Breast epithelium (tissue), 3 donors: ENCODE results near the gene AGGF1.

ENCODE experiments used
- POLR2AphosphoS5 ChIP-seq, 3 donors: sonication (generic); formaldehyde crosslinking; IDR thresholded peaks; one replicate each; pipeline ENCODE4 v1.6.1; 2017; ENCODE audit warnings: antibody characterized with exemption in 3 of 3
- TF ChIP-seq, protein P1 (sequence below), 3 donors: fragments of 450-650 bp; IDR thresholded peaks; one replicate each; pipeline ENCODE4 v1.5.1; 2016 to 2017; ENCODE audit warnings: antibody characterized with exemption in 3 of 3, mild to moderate bottlenecking in 3 of 3, moderate library complexity in 3 of 3

DNA sequence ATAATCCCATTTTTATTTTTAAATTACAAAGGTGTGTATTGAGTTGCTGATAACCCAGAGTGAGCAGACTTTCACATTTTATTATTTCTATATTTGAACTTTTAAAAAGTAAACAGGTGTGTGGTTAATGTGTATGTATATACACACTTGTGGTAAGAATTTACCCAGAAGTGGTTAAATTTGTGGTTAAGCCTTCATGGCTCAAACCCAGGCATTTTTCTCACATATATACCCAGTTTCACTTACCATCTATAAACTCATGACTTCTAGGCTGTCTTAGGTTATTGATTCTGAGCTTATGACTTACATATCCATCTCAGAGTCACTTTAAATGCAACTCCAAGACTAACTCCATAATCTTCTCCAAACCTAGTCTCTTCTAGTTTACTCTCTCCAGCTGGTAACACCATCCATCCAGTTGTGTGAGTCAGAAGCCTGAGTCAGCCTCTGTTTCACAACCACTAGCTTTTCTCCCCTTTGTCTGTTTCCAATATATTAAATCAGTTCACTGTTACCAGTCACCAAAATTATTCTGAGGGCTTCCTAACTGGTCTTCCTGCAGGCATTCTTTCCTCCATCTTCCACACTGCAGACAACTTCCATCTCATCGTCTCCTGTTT lies 36.7 kb downstream of the AGGF1 start:
- TF ChIP-seq, protein P1, sequence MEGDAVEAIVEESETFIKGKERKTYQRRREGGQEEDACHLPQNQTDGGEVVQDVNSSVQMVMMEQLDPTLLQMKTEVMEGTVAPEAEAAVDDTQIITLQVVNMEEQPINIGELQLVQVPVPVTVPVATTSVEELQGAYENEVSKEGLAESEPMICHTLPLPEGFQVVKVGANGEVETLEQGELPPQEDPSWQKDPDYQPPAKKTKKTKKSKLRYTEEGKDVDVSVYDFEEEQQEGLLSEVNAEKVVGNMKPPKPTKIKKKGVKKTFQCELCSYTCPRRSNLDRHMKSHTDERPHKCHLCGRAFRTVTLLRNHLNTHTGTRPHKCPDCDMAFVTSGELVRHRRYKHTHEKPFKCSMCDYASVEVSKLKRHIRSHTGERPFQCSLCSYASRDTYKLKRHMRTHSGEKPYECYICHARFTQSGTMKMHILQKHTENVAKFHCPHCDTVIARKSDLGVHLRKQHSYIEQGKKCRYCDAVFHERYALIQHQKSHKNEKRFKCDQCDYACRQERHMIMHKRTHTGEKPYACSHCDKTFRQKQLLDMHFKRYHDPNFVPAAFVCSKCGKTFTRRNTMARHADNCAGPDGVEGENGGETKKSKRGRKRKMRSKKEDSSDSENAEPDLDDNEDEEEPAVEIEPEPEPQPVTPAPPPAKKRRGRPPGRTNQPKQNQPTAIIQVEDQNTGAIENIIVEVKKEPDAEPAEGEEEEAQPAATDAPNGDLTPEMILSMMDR (IDR thresholded peaks at IDR 0.05): no peak
- TF ChIP-seq POLR2AphosphoS5 (IDR thresholded peaks at IDR 0.05): no peak
